ENCODE data around the gene SPPL2C. TPM values are rescaled to one million over a fixed set of nuclear protein-coding genes. Genes with fewer than 3 reads are reported as not detected.

SPPL2C gene
- total RNA-seq, 1 experiment from 2014 or later, result not detected

DNA sequence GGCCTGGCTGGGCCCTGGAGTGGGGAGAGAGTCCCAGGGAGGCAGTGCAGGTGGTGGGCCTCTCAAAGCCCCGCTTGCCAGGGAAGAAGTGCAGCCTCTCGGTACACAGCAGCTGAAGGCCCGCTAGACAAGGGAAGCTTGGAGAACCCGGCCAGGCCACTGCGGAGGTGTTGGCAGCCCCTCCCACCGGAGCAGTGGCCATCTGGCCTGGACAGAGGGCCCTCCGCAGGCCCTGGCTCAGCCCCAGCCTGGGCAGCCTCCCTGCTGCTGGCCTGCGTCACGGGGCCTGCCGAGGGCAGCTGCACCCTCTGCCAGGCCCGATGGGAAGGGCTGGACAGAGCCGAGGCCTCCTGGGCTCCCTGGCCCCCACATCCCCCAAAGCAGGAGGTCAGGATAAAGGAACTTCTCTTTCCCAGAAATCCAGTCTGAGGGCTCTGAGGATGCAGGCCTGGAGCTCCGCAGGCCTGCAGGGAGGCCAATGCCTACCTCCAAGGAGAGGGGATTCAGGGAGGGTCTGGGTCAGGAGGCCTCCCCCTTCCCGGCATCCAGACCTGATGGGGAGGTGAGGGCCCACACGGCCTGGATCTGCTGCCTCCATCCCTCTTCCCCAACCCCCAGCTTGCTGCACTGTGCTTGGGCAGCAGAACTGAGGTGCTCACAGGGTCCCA is 4.3 kb downstream of the SPPL2C start (continued):
- TF ChIP-seq, protein P1, sequence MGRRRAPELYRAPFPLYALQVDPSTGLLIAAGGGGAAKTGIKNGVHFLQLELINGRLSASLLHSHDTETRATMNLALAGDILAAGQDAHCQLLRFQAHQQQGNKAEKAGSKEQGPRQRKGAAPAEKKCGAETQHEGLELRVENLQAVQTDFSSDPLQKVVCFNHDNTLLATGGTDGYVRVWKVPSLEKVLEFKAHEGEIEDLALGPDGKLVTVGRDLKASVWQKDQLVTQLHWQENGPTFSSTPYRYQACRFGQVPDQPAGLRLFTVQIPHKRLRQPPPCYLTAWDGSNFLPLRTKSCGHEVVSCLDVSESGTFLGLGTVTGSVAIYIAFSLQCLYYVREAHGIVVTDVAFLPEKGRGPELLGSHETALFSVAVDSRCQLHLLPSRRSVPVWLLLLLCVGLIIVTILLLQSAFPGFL (CRISPR knock-in tag; IDR thresholded peaks at IDR 0.05; ENCODE audit: borderline replicate concordance), result no peak
- TF ChIP-seq, protein P2, sequence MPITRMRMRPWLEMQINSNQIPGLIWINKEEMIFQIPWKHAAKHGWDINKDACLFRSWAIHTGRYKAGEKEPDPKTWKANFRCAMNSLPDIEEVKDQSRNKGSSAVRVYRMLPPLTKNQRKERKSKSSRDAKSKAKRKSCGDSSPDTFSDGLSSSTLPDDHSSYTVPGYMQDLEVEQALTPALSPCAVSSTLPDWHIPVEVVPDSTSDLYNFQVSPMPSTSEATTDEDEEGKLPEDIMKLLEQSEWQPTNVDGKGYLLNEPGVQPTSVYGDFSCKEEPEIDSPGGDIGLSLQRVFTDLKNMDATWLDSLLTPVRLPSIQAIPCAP (CRISPR knock-in tag; IDR thresholded peaks at IDR 0.05), result no peak
- TF ChIP-seq KAT7 (CRISPR knock-in tag; IDR thresholded peaks at IDR 0.05; ENCODE audit: borderline replicate concordance) (no peak), IRF2 (CRISPR knock-in tag; IDR thresholded peaks at IDR 0.05; ENCODE audit: borderline replicate concordance, low read depth) (no peak), TCF7 (CRISPR knock-in tag; IDR thresholded peaks at IDR 0.05; ENCODE audit: low read depth) (no peak), RORB (CRISPR knock-in tag; IDR thresholded peaks at IDR 0.05) (no peak), EMX1 (CRISPR knock-in tag; IDR thresholded peaks at IDR 0.05) (no peak), ZNF219 (CRISPR knock-in tag; IDR thresholded peaks at IDR 0.05; ENCODE audit: borderline replicate concordance) (no peak), TEAD1 (CRISPR knock-in tag; IDR thresholded peaks at IDR 0.05) (no peak), ZBTB21 (CRISPR knock-in tag; IDR thresholded peaks at IDR 0.05; ENCODE audit: borderline replicate concordance) (no peak)
- TF ChIP-seq, protein P3, sequence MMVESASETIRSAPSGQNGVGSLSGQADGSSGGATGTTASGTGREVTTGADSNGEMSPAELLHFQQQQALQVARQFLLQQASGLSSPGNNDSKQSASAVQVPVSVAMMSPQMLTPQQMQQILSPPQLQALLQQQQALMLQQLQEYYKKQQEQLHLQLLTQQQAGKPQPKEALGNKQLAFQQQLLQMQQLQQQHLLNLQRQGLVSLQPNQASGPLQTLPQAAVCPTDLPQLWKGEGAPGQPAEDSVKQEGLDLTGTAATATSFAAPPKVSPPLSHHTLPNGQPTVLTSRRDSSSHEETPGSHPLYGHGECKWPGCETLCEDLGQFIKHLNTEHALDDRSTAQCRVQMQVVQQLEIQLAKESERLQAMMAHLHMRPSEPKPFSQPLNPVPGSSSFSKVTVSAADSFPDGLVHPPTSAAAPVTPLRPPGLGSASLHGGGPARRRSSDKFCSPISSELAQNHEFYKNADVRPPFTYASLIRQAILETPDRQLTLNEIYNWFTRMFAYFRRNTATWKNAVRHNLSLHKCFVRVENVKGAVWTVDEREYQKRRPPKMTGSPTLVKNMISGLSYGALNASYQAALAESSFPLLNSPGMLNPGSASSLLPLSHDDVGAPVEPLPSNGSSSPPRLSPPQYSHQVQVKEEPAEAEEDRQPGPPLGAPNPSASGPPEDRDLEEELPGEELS (CRISPR knock-in tag; IDR thresholded peaks at IDR 0.05), result no peak
- TF ChIP-seq, protein P4, sequence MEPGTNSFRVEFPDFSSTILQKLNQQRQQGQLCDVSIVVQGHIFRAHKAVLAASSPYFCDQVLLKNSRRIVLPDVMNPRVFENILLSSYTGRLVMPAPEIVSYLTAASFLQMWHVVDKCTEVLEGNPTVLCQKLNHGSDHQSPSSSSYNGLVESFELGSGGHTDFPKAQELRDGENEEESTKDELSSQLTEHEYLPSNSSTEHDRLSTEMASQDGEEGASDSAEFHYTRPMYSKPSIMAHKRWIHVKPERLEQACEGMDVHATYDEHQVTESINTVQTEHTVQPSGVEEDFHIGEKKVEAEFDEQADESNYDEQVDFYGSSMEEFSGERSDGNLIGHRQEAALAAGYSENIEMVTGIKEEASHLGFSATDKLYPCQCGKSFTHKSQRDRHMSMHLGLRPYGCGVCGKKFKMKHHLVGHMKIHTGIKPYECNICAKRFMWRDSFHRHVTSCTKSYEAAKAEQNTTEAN (CRISPR knock-in tag; IDR thresholded peaks at IDR 0.05), result no peak

DNA sequence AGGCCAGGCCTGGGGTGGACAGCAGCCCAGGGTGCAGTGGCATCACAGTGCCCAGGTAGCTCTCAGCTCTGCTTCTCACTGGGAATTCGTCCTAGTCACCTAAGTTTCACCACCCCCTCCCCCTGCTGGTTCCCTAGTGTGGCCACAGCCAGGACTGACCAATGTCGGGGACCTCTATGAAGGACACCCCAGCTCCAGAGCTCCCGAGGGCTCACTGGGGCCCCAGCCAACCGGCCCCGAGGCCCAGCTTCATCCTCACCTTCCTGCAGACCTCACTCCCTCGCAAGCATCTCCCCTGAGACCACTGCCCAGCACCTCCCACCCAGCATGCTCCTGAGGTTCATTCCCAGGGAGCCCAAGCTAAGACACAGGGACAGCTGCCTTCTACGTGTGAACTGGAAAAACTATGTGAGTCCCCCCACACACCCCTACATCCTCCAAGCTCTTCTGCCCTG is 4.9 kb downstream of the SPPL2C start:
- Mint-ChIP-seq H3K27ac (no peak overlapping the region), H3K4me3 (no peak overlapping the region)
- POLR2A ChIA-PET, result no interaction called here
- TF ChIP-seq, protein P5, sequence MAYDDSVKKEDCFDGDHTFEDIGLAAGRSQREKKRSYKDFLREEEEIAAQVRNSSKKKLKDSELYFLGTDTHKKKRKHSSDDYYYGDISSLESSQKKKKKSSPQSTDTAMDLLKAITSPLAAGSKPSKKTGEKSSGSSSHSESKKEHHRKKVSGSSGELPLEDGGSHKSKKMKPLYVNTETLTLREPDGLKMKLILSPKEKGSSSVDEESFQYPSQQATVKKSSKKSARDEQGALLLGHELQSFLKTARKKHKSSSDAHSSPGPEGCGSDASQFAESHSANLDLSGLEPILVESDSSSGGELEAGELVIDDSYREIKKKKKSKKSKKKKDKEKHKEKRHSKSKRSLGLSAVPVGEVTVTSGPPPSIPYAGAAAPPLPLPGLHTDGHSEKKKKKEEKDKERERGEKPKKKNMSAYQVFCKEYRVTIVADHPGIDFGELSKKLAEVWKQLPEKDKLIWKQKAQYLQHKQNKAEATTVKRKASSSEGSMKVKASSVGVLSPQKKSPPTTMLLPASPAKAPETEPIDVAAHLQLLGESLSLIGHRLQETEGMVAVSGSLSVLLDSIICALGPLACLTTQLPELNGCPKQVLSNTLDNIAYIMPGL (CRISPR knock-in tag; IDR thresholded peaks at IDR 0.05), result no peak
- no peak for TF ChIP-seq TEAD4 (CRISPR knock-in tag; IDR thresholded peaks at IDR 0.05)
- no peak for TF ChIP-seq NR2C2 (CRISPR knock-in tag; IDR thresholded peaks at IDR 0.05)
- no peak for TF ChIP-seq ZNF671 (CRISPR knock-in tag; IDR thresholded peaks at IDR 0.05)
- no peak for TF ChIP-seq GTF2I (CRISPR knock-in tag; conservative IDR thresholded peaks at IDR 0.05)
- TF ChIP-seq ZNF138 (CRISPR knock-in tag; conservative IDR thresholded peaks at IDR 0.05), result no peak
- TF ChIP-seq, protein P6, sequence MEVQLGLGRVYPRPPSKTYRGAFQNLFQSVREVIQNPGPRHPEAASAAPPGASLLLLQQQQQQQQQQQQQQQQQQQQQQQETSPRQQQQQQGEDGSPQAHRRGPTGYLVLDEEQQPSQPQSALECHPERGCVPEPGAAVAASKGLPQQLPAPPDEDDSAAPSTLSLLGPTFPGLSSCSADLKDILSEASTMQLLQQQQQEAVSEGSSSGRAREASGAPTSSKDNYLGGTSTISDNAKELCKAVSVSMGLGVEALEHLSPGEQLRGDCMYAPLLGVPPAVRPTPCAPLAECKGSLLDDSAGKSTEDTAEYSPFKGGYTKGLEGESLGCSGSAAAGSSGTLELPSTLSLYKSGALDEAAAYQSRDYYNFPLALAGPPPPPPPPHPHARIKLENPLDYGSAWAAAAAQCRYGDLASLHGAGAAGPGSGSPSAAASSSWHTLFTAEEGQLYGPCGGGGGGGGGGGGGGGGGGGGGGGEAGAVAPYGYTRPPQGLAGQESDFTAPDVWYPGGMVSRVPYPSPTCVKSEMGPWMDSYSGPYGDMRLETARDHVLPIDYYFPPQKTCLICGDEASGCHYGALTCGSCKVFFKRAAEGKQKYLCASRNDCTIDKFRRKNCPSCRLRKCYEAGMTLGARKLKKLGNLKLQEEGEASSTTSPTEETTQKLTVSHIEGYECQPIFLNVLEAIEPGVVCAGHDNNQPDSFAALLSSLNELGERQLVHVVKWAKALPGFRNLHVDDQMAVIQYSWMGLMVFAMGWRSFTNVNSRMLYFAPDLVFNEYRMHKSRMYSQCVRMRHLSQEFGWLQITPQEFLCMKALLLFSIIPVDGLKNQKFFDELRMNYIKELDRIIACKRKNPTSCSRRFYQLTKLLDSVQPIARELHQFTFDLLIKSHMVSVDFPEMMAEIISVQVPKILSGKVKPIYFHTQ (CRISPR knock-in tag; IDR thresholded peaks at IDR 0.05), result no peak
- no peak for TF ChIP-seq GABPB1 (CRISPR knock-in tag; IDR thresholded peaks at IDR 0.05)
- TF ChIP-seq, protein P7, sequence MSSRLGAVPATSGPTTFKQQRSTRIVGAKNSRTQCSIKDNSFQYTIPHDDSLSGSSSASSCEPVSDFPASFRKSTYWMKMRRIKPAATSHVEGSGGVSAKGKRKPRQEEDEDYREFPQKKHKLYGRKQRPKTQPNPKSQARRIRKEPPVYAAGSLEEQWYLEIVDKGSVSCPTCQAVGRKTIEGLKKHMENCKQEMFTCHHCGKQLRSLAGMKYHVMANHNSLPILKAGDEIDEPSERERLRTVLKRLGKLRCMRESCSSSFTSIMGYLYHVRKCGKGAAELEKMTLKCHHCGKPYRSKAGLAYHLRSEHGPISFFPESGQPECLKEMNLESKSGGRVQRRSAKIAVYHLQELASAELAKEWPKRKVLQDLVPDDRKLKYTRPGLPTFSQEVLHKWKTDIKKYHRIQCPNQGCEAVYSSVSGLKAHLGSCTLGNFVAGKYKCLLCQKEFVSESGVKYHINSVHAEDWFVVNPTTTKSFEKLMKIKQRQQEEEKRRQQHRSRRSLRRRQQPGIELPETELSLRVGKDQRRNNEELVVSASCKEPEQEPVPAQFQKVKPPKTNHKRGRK (CRISPR knock-in tag; IDR thresholded peaks at IDR 0.05; ENCODE audit: borderline replicate concordance), result no peak
- TF ChIP-seq RELA (CRISPR knock-in tag; IDR thresholded peaks at IDR 0.05; ENCODE audit: borderline replicate concordance), result no peak
- no peak for TF ChIP-seq KAT7 (CRISPR knock-in tag; IDR thresholded peaks at IDR 0.05; ENCODE audit: borderline replicate concordance)
- TF ChIP-seq, protein P4 (CRISPR knock-in tag; IDR thresholded peaks at IDR 0.05), result no peak
- TF ChIP-seq, protein P8, sequence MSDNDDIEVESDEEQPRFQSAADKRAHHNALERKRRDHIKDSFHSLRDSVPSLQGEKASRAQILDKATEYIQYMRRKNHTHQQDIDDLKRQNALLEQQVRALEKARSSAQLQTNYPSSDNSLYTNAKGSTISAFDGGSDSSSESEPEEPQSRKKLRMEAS (CRISPR knock-in tag; IDR thresholded peaks at IDR 0.05), result no peak

More for the DNA sequence above, 4.9 kb downstream of the SPPL2C start:
- Mint-ChIP-seq H3K36me3 (no peaks in the 10 kb centered on the region), H3K9me3 (no peaks in the 10 kb centered on the region), H3K4me1 (no peaks in the 10 kb centered on the region), H3K27me3 (ENCODE audit: low read depth) (peaks cover 1% of the 10 kb centered on the region; the same call in 1 of the 2 replicates)
- CTCF ChIA-PET, result interaction anchor here (0.8 to 2.3 kb wide), 9 partner anchors 14 to 209 kb away, joined by 3 to 12 read pairs (median 3); no protein-coding TSS in a partner anchor
- ATAC-seq (no peak), DNase-seq (ENCODE audit: low spot score) (no peak)
